ENCODE results near the gene TMEM150A. TPM values are rescaled to one million over a fixed set of nuclear protein-coding genes. Genes with fewer than 3 reads are reported as not detected.

TMEM150A gene
- polyA plus RNA-seq, 1 donor, result 40.9 TPM

- no CpG with 5 or more reads among the region's 36 CpGs for WGBS (ENCODE audit: insufficient coverage, low lambda C conversion rate)
- Histone ChIP-seq H3K36me3 (ENCODE audit: control insufficient read depth, insufficient read depth, low read length) (peaks cover 43% of the 10 kb centered on the region), H3K4me3 (ENCODE audit: low read length) (peak overlapping the region; percentile 91), H3K4me1 (ENCODE audit: control insufficient read depth, insufficient read depth, low read length) (peaks cover 28% of the 10 kb centered on the region), H3K27ac (ENCODE audit: low read length) (peak overlapping the region; percentile 69), H3K9me3 (ENCODE audit: control insufficient read depth, low read depth, low read length) (no peaks in the 10 kb centered on the region), H3K27me3 (ENCODE audit: control insufficient read depth, insufficient read depth, low read length) (no peaks in the 10 kb centered on the region)
- DNase-seq, result peak in 1 of 2 donors; percentile 62
Measured at GRCh38 chr2:85601771-85602475, 575 bp downstream of the TMEM150A start.

GRCh38 chr2:85600951-85601770 lies 1.3 kb downstream of the TMEM150A start:
- Histone ChIP-seq H3K9me3 (ENCODE audit: control insufficient read depth, low read depth, low read length) (no peaks in the 10 kb centered on the region), H3K27ac (ENCODE audit: low read length) (no peak overlapping the region), H3K4me3 (ENCODE audit: low read length) (peak overlapping the region; percentile 91), H3K36me3 (ENCODE audit: control insufficient read depth, insufficient read depth, low read length) (peaks cover 43% of the 10 kb centered on the region), H3K27me3 (ENCODE audit: control insufficient read depth, insufficient read depth, low read length) (no peaks in the 10 kb centered on the region), H3K4me1 (ENCODE audit: control insufficient read depth, insufficient read depth, low read length) (peaks cover 36% of the 10 kb centered on the region)
- peak in 1 of 2 donors; percentile 4 for DNase-seq
- WGBS (ENCODE audit: insufficient coverage, low lambda C conversion rate), result no CpG with 5 or more reads among the region's 6 CpGs

GRCh38 chr2:85600235-85600575 lies 2.3 kb downstream of the TMEM150A start:
- Histone ChIP-seq H3K27me3 (ENCODE audit: control insufficient read depth, insufficient read depth, low read length) (no peaks in the 10 kb centered on the region), H3K36me3 (ENCODE audit: control insufficient read depth, insufficient read depth, low read length) (peaks cover 42% of the 10 kb centered on the region), H3K9me3 (ENCODE audit: control insufficient read depth, low read depth, low read length) (no peaks in the 10 kb centered on the region), H3K4me3 (ENCODE audit: low read length) (no peak overlapping the region), H3K27ac (ENCODE audit: low read length) (no peak overlapping the region), H3K4me1 (ENCODE audit: control insufficient read depth, insufficient read depth, low read length) (peaks cover 36% of the 10 kb centered on the region)
- no CpG with 5 or more reads among the region's 3 CpGs for WGBS (ENCODE audit: insufficient coverage, low lambda C conversion rate)
- peak in 1 of 2 donors; percentile 1 for DNase-seq

GRCh38 chr2:85599468-85600234 lies 2.8 kb downstream of the TMEM150A start:
- Histone ChIP-seq H3K4me3 (ENCODE audit: low read length) (no peak overlapping the region), H3K36me3 (ENCODE audit: control insufficient read depth, insufficient read depth, low read length) (peaks cover 42% of the 10 kb centered on the region), H3K27me3 (ENCODE audit: control insufficient read depth, insufficient read depth, low read length) (no peaks in the 10 kb centered on the region), H3K4me1 (ENCODE audit: control insufficient read depth, insufficient read depth, low read length) (peaks cover 38% of the 10 kb centered on the region), H3K9me3 (ENCODE audit: control insufficient read depth, low read depth, low read length) (no peaks in the 10 kb centered on the region), H3K27ac (ENCODE audit: low read length) (no peak overlapping the region)
- WGBS (ENCODE audit: insufficient coverage, low lambda C conversion rate), result no CpG with 5 or more reads among the region's 17 CpGs
- DNase-seq, result no peak

- peaks cover 38% of the 10 kb centered on the region for H3K4me1 ChIP-seq (ENCODE audit: control insufficient read depth, insufficient read depth, low read length)
- H3K27me3 ChIP-seq (ENCODE audit: control insufficient read depth, insufficient read depth, low read length), result no peaks in the 10 kb centered on the region
- DNase-seq, result no peak
- no CpG with 5 or more reads among the region's 14 CpGs for WGBS (ENCODE audit: insufficient coverage, low lambda C conversion rate)
- H3K9me3 ChIP-seq (ENCODE audit: control insufficient read depth, low read depth, low read length), result no peaks in the 10 kb centered on the region
- H3K27ac ChIP-seq (ENCODE audit: low read length), result no peak overlapping the region
- H3K4me3 ChIP-seq (ENCODE audit: low read length), result no peak overlapping the region
- H3K36me3 ChIP-seq (ENCODE audit: control insufficient read depth, insufficient read depth, low read length), result peaks cover 42% of the 10 kb centered on the region
Measured at GRCh38 chr2:85598594-85599340, 3.7 kb downstream of the TMEM150A start.

GRCh38 chr2:85597241-85597640 lies 5.3 kb downstream of the TMEM150A start:
- Histone ChIP-seq H3K4me1 (ENCODE audit: control insufficient read depth, insufficient read depth, low read length) (peaks cover 37% of the 10 kb centered on the region), H3K9me3 (ENCODE audit: control insufficient read depth, low read depth, low read length) (no peaks in the 10 kb centered on the region), H3K27ac (ENCODE audit: low read length) (no peak overlapping the region), H3K4me3 (ENCODE audit: low read length) (no peak overlapping the region), H3K27me3 (ENCODE audit: control insufficient read depth, insufficient read depth, low read length) (no peaks in the 10 kb centered on the region), H3K36me3 (ENCODE audit: control insufficient read depth, insufficient read depth, low read length) (peaks cover 42% of the 10 kb centered on the region)
- WGBS (ENCODE audit: insufficient coverage, low lambda C conversion rate), result no CpG with 5 or more reads among the region's 5 CpGs
- no peak for DNase-seq

- peaks cover 42% of the 10 kb centered on the region for H3K36me3 ChIP-seq (ENCODE audit: control insufficient read depth, insufficient read depth, low read length)
- no peaks in the 10 kb centered on the region for H3K9me3 ChIP-seq (ENCODE audit: control insufficient read depth, low read depth, low read length)
- no peaks in the 10 kb centered on the region for H3K27me3 ChIP-seq (ENCODE audit: control insufficient read depth, insufficient read depth, low read length)
- H3K4me1 ChIP-seq (ENCODE audit: control insufficient read depth, insufficient read depth, low read length), result peaks cover 35% of the 10 kb centered on the region
- DNase-seq, result no peak
- WGBS (ENCODE audit: insufficient coverage, low lambda C conversion rate), result no CpG with 5 or more reads among the region's 3 CpGs
- H3K4me3 ChIP-seq (ENCODE audit: low read length), result peak overlapping the region; percentile 82
- no peak overlapping the region for H3K27ac ChIP-seq (ENCODE audit: low read length)
Measured at GRCh38 chr2:85596486-85597143, 5.9 kb downstream of the TMEM150A start.

- peak overlapping the region; percentile 82 for H3K4me3 ChIP-seq (ENCODE audit: low read length)
- DNase-seq, result no peak
- peaks cover 39% of the 10 kb centered on the region for H3K36me3 ChIP-seq (ENCODE audit: control insufficient read depth, insufficient read depth, low read length)
- peak overlapping the region; percentile 66 for H3K27ac ChIP-seq (ENCODE audit: low read length)
- H3K27me3 ChIP-seq (ENCODE audit: control insufficient read depth, insufficient read depth, low read length), result no peaks in the 10 kb centered on the region
- no peaks in the 10 kb centered on the region for H3K9me3 ChIP-seq (ENCODE audit: control insufficient read depth, low read depth, low read length)
- peaks cover 30% of the 10 kb centered on the region for H3K4me1 ChIP-seq (ENCODE audit: control insufficient read depth, insufficient read depth, low read length)
- no CpG with 5 or more reads among the region's 10 CpGs for WGBS (ENCODE audit: insufficient coverage, low lambda C conversion rate)
Measured at GRCh38 chr2:85596026-85596333, 6.5 kb downstream of the TMEM150A start.

GRCh38 chr2:85595301-85596025 lies 7.0 kb downstream of the TMEM150A start, which contains the start of gene RNF181:
TSS of gene RNF181 (plus strand) at chr2:85595745. CDS start at chr2:85595764, 19 bp downstream.
- H3K27ac ChIP-seq (ENCODE audit: low read length), result peak within 1 kb of the TSS; percentile 84
- no peaks in the 10 kb centered on the region for H3K9me3 ChIP-seq (ENCODE audit: control insufficient read depth, low read depth, low read length)
- no peaks in the 10 kb centered on the region for H3K27me3 ChIP-seq (ENCODE audit: control insufficient read depth, insufficient read depth, low read length)
- H3K4me3 ChIP-seq (ENCODE audit: low read length), result peak within 1 kb of the TSS; percentile 82
- DNase-seq, result peak; percentile 97 to 98
- peaks cover 30% of the 10 kb centered on the region for H3K4me1 ChIP-seq (ENCODE audit: control insufficient read depth, insufficient read depth, low read length)
- peaks cover 33% of the 10 kb centered on the region for H3K36me3 ChIP-seq (ENCODE audit: control insufficient read depth, insufficient read depth, low read length)
- no CpG with 5 or more reads among the region's 47 CpGs for whole genome bisulfite sequencing (ENCODE audit: insufficient coverage, low lambda C conversion rate)
